HG03571 (cell line): Measurements from ENCODE around the gene SYNM.

Experiments used
- ATAC-seq: cut with Tn5 transposase; IDR thresholded peaks from one replicate; pipeline ENCODE4 v1.9.1; 2021; ENCODE audit not compliant: unreplicated experiment

The SYNM gene

DNA sequence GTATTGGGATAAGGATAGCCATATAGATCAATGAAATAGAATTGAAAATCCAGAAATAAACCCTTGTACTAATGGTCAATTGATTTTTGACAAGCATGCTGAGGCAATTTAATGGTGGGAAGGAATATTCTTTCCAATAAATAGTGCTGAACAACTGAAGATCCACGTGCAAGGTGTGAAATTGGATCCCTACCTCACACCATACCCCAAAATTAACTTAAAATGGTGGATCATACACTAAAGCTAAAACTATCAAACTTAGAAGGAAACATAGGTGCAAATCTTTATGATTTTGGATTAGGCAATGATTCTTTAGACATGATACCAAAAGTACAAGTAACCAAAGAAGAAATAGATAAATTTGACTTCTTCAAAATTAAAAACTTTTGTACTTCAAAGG is 22.1 kb upstream of the SYNM start:
- ATAC-seq: no peak

DNA sequence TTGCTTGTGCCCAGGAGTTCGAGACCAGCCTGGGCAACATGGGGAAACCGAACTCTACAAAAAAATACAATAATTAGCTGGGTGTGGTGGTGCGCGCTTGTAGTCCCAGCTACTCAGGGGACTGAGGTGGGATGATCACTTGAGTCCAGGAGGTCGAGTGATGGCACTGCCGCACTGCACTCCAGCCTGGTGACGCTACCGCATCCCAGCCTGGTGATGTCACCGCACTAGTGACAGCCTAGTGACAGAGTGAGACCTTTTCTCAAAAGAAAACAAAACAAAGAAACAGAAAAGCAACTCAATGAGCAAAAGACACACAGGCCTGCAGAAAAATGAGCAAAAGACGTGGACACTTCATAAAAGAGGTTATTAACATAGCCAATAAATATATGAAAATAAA is 19.9 kb upstream of the SYNM start:
- no peak for ATAC-seq

DNA sequence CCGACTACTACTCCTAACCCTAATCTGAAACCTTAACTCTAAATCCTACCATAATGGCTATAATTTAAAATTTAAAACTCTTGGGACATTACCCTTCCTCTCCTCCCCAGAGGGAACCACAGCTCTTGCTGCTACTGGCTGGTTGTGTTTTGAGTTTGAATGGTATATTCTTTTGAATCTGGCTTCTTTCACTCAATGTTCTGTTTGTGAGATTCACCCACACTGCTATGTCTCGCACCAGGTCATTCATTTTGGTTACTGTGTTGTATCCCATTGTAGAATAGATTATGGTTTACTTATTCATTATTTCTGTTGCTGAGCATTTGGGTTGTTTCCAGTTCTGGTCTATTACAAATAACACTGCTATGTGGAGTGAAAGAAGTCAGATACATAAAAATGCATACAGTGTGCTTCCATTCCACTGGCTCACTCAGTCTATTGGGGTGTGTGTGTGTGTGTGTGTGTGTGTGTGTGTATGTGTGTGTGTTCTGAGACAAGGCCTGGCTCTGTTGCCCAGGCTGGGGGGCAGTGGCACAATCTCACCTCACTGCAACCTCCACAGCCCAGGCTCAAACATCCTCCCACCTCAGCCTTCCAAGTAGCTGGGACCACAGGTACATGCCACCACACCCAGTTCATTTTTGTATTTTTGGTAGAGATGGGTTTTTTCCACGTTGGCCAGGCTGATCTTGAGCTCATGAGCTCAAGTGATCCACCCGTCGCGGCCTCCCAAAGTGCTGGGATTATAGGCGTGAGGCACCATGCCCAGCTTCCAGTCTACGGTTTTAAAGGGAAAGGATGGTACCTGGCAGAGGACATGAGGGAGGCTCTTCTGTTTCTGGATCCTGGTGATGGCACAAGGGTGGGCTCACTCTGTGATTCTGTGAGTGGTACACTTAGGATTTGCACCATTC is 19.2 kb upstream of the SYNM start:
- no peak for ATAC-seq

DNA sequence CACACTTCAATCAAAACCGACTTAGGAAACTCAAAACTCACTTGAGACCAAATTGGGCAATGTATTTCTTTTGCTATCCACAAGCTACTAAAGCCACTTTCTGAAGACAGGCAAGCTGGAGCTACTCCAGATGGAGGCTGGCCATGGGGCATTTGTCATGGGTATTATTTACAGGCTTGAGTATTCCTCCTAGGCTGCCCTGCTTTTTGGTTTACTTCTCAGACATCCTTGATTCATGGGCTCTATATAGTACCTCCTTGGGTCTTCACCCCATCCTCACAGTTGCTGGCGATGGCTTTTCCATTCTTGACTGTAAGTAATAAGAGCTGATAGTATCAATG is 18.6 kb upstream of the SYNM start:
- ATAC-seq: no peak

DNA sequence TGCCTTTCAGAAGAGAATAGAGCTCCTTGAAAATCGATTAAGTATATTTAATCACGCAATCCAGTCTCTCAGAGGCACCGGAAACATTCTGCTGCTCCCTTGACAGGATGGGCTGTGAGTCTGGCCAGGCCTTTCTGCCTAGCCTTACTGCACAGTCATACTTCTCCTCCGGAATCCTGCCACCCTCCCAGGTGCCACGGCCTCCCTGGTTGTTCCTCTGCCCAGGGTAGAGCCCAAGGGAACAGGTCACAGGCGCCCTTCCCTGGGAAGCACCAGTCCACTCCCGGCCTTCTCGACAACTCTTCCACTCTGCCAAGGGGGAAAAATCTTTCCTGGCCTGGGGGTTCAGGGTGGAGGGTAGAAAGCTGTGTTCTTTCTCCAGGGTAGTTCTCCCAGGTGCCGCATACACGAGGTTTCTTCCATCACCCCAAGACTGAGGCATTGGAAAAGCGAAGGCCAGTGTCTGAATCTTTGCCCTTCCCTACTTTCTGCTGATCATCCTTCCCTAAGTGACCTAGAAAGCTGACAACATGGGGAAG is 17.4 kb upstream of the SYNM start:
- ATAC-seq: no peak

DNA sequence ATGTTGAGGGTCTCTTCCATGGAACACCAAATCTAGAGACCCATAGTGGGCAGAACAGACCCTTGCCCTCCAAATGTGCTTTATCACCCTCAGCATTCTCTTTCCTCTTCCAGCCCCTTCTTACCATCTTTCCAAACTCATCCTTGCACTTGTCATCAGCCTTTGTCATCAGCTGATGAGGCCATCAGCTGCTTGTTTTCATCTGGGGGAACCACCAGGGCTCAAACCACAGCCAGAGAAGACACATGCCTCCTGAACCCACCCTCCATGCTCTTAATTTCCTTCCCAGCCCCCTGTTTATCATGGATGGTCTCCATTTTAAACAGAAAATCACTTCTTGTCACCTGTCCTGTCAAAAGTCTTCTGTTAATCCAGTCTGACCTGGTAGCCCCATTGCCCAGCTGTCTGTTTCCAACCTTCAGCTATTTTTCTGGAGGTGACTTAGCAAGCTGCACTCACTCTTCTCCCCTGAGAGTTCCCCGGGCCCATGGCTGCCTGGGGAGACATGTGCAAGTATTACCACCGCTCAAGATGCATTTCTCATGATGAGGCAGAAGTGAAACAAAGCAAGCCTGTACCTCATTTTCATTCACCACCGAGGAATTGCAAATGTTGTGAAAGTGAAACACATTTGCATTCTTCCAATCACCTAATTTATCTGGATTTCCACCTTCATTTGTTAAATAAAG is 14.7 kb upstream of the SYNM start:
- peak; percentile 99 for ATAC-seq

DNA sequence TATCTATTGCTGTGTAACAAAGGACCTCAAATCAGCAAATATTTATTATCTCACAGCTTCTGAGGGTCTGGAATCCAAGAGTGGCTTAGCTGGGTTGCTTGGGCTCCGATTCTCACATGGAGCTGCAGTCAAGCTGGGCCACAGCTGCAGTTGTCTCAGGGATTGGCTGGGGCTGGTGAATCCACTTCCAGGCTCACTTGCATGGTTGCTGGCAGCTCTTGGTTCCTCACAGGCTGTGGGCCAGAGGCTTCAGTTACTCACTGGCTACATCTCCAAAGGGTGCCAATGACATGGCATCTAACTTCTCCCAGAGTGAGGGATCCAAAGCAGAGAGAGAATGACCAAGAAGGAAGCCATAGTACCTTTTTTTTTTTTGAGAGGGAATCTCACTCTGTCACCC is 13.9 kb upstream of the SYNM start:
- ATAC-seq: no peak

DNA sequence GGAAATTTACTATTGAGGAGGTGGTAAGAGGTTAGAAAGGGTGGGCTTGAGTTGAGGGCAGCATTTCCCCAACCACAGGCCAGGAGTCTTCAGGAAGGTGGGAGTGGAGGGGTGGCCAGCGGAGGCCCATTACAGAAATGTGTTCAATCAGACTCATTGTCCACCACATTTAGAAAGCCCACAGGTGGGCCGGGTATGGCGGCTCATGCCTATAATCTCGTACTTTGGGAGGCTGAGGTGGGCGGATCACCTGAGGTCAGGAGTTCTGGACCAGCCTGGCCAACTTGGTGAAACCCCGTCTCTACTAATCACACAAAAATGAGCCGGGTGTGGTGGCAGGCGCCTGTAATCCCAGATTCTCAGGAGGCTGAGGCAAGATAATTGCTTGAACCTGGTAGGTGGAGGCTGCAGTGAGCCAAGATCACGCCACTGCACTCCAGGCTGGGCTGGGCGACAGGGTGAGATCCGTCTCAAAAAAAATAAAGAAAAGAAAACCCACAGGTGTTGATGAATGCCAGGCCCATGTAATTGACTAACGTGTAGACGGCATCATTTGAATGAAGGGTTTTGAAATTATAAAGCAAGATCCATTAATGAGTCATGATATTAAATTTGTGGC is 12.2 kb upstream of the SYNM start:
- no peak for ATAC-seq

DNA sequence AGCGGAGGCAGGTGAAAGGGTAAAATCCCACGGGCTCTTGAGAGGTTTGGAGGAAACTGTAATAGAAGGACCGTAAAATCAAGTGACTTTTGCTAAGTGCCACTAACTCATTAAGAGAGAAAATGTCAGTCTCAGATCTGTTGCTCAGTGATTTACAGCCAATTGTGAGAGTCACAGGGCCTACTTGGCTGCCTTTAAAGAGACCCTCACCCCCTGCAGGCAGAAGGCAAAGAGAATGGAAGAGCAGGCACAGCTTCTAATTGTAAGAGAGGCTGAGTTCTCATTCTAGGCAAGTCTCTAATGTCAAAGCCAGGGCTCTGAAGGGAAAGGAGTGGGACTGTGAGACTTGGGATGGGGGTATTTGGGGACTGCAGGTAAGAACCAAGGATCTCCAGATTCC is 9.3 kb upstream of the SYNM start:
- no peak for ATAC-seq

DNA sequence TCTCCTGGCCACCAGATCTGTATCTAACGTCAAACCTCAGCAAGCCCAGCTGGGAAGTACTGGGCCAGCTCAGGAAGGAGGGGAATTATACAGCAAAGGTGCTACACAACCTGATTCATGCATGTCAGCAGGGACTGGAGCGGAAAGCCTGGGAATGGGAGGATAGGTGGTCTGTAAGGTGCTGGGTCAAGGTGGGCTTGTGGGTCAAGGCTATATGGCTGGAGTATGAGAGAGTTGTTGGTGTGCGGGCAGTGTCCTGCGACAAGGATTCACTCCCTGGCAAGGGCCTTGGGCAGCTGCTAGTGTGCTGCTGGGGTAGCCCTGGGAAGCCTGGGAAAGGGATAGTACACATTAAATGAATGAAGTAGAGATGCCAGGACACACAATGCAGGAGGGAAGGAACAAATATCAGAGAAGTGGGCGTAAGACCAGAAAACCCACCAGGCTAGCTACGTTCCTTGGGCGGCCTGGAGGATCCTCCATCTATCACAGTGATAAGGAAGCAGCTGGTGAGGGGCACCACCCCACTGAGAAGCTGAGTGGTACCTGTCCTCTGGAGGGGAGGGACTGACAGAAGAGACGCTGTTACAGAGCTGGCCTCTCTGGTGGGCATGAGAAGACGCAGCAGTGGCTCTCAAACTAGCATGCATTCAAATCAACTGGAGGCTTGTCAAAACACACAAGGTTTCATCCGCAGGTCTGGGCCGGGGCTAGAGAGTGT is 8.5 kb upstream of the SYNM start:
- no peak for ATAC-seq

DNA sequence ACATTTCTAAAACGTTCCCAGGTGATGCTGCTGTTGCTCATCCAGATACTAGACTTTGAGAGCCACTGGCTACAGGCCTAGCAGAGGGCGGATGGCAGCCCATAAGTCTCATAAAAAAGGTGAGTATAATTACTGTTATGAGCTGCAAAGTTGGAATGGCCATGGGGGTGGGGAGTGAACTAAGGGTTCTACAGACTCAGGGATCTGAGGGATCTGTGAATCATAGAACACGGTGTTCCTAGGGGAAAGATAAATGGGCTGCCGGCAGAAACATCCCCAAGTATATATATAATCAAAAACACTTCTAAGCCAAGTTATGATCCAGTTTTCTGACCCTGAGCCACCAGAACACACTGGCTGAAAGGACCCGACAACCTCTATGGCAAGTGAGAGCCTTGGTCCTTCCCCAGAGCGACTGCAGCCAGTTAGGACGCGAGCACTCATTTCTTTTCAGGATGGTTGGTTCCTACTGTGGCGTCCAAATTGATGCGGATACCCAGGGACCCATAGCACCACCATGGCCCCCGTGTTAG is 7.9 kb upstream of the SYNM start:
- ATAC-seq: no peak

DNA sequence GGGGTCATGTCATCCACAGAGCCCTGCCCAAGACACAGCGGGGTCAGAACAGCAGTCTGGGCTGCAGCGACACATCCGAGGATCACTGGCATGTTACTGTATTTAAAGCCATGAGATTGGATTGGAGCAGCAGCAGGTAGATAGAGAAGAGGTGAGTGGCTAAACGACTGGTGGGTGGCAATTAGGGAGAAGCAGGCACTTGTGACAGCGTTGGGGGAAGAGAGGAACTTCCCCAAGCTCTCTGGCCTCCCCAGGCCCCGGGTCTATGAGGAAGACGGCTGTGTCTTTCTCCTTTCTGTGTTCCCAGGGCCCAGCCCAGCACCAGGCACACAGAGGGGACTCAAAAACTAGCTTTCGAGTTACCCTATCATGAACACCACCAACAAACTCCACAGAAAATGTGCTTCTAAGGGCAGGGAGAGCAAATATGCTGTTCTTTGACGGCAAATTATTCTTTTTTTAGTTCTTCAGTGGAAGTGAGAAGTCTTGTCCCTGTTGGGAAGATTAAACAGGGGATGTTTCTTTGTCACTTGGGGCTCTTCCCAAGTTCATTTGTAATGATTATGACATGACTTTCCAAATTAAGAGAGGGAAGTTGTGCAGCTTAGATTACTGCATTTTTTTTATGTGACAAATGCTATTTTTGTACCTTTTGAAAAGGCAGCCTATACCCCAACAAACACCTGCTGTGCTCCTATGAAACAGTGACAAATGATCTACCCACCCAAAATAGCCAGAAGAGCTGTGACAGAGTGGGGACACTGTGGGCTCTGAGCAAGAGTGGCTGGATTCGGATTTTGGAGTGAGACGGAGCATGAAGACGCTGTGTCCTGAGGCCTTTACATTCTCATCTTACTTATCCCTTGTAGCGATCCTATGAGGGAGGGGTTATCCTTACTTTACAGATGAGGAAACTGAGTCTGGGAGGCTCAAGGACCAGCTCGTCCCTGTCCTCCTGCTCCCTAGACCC is 7.2 kb upstream of the SYNM start:
- no peak for ATAC-seq

DNA sequence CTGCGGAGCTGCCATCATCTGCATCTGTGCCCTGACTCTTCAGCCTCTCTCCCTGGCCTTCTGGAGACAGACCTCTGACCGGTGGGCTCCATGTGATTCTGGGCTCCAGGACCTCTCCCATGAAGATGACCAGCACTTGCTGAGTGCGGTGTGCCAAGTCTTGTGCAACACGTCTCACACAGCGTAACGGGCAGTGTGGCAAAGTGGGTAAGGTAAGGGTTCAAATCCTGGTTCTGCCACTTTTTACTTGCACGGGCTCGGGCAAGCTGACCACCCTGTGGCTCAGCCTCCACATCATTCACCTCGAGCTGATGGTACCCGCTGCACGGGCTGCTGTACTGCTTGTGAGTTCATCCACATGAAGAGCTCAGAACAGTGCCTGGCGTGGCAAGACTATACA is 6.5 kb upstream of the SYNM start:
- no peak for ATAC-seq

DNA sequence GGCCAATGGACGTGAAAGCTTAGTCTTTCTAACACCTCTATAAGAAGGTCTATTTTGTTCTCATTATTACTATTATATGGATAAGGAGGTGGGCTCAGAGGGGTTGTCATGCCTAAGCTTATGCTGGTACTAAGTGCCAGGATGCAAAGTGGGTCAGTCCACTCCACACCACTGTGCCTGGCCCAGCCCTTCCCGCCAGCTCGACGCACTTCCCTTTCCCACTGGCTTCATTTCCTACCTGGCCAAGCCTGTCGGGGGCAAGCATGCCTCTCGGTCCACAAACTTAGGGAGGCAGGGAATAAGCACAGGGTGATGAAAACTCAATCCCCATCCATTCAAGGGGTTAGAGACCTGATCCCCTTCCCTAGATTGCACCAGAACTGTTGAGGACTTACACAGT is 5.9 kb upstream of the SYNM start:
- no peak for ATAC-seq

DNA sequence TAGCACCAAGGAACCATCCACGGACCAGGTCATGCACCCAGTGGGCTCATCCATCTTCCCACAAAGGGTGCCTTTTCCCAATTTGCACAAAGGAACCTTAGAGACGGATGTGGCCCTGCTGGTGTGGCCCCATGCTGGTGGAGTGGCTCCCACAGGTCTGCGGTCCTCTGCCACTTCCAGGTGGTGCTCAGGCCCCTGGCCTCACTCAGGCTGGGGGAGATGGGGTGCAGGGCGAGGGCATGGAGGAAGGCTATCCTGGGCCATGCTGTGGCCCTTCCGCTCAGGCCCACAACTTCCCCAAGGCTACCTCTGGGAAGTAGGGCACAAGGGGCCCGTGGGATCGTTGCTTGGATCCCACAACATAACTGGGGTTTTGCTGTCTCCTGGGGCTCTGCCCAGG is 5.2 kb upstream of the SYNM start:
- no peak for ATAC-seq

DNA sequence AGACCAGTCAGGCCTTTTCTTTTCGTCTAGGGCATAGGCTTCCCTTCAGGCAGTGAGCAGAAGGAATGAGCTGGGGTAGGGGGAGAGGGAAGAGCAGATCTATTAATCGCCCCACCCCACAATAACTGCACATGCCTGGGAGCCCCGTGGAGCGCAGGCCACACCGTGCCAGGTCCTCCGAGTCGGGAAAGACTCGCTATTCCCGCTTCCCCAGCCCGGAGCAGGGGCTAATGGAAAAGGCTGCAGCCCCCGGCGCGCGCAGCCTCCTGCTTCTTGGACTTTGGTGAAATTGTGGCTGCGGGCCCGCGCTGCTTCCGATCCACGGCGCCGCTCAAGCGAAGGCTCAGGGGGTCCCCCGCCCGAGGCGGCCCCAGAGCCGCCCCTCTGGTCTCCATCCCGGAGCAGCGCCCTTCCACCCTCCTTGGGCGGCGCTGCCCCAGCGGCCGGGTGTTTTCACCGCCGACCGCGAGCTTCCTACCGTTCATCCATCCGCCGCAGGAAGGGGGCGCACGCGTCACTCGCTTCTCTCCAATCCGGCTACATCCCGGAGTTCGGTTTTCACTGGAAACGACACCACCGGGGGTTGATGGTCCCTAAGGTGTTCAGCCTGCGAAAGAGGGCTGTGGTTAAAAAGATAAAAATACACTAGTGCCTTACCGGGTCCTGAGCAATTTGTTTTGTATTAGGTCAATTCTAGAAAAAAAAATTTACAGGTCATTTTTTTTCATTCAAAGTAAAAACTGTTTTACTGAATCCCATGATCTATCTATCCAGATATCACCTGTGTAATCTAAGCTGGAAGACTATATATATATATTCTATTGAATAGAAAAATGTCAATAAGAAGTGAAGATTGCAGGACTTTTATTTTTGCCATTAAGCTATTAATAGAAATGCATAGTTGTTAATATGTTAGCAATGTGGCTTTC is 4.4 kb upstream of the SYNM start:
- no peak for ATAC-seq

DNA sequence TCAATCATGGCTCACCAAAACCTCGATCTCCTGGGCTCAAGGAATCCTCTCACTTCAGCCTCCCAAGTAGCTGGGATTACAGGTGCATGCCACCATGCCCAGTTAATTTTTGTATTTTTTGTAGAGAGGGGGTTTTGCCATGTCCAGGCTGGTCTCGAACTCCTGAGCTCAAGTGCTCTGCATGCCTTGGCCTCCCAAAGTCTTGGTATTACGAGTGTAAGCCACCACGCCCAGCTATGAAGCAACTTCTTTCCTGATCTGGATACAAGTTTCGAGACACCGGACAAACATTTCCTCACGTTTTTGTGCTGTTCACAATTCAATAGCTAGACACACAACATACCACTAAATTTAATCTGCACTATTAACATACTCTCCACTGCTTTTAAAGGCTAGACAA is 3.4 kb upstream of the SYNM start:
- no peak for ATAC-seq

DNA sequence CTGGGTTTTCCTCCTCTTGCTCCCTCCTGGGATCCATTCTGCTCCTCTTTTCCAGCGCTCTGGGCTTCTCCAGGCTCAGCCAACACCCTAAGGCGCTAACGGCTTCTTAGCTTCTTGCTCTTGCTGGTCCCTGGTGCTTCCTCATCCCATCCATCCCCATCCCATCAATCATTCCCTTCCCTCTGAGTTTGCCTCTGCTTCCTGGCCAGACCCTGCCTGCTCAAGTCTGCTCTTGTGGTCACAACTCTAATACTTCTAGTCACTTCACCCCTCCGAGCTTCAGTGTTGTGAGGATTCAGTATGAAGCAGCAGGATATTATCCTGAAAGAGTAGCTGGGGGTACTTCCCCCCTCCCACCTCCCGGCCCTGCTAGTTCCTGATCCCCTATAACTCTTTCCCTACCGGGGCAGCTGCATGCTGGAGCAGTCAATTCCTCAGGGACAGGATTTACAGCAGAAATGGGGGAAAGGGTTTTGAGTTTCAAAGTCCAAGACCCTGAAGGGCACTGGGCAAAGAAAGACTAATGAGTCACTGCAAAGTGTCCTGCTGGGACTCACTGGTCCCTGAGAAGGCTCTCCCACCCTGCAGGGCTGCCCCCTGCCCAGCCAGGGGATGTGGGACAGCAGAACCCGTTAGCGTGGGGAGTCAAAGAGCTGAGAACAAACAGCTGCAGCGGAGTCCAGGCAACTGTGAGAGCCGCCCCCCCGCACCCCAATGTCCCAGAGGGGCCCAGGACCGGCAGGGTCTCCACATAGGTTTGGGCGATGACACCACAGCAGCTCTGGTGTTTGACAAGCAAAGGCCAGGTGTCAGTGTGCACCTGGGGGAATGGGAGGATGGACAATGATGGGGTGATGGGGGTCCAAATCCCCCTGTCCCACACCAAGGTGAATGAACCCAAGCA is 2.3 kb upstream of the SYNM start:
- ATAC-seq: no peak
